Measurements from ENCODE around the gene SHQ1.
"Not testable (repeated sequence)": the region's sequence is repeated elsewhere in the genome, so short reads cannot be mapped to it uniquely, and the experiment has no call there.

GRCh38 chr3:72735072-72735471 lies 113.2 kb downstream of the SHQ1 start:
- TF ChIP-seq POLR2AphosphoS5, CTCF (IDR thresholded peaks at IDR 0.05): not testable (repeated sequence)
